ENCODE data around the gene RNPEPL1.

- no peak for TF ChIP-seq FOXM1 (IDR thresholded peaks at IDR 0.05; ENCODE audit: borderline replicate concordance)
- no peak for TF ChIP-seq NFRKB (IDR thresholded peaks at IDR 0.05)
- no peak for TF ChIP-seq TARDBP (IDR thresholded peaks at IDR 0.05)
- no peak for TF ChIP-seq L3MBTL2 (conservative IDR thresholded peaks at IDR 0.05)
- TF ChIP-seq PKNOX1 (IDR thresholded peaks at IDR 0.05) = no peak
- TF ChIP-seq ELF4 (IDR thresholded peaks at IDR 0.05) = no peak
- no peak for TF ChIP-seq BHLHE40 (IDR thresholded peaks at IDR 0.05; ENCODE audit: borderline replicate concordance)
- no peak for TF ChIP-seq SP1 (IDR thresholded peaks at IDR 0.05)
Measured at GRCh38 chr2:240605867-240606743, 37.8 kb downstream of the RNPEPL1 start.
